ENCODE data around the gene BRIP1.
"Not testable (repeated sequence)": the region's sequence is repeated elsewhere in the genome, so short reads cannot be mapped to it uniquely, and the experiment has no call there.

Gene BRIP1

GRCh38 chr17:61832463-61832862 lies 30.9 kb downstream of the BRIP1 start:
- no peak for DNase-seq (ENCODE audit: extremely low read depth in 1 of 2, low read depth in 1 of 2)

GRCh38 chr17:61831099-61831498 lies 32.2 kb downstream of the BRIP1 start:
- no peak for DNase-seq (ENCODE audit: extremely low read depth in 1 of 2, low read depth in 1 of 2)

GRCh38 chr17:61828694-61829093 lies 34.6 kb downstream of the BRIP1 start:
- no peak for DNase-seq (ENCODE audit: extremely low read depth in 1 of 2, low read depth in 1 of 2)

GRCh38 chr17:61827649-61828395 lies 35.5 kb downstream of the BRIP1 start:
- DNase-seq (ENCODE audit: extremely low read depth in 1 of 2, low read depth in 1 of 2): no peak

GRCh38 chr17:61826866-61827265 lies 36.5 kb downstream of the BRIP1 start:
- DNase-seq (ENCODE audit: extremely low read depth in 1 of 2, low read depth in 1 of 2): not testable (repeated sequence)

GRCh38 chr17:61826198-61826597 lies 37.1 kb downstream of the BRIP1 start:
- not testable (repeated sequence) for DNase-seq (ENCODE audit: extremely low read depth in 1 of 2, low read depth in 1 of 2)

GRCh38 chr17:61825448-61826137 lies 37.7 kb downstream of the BRIP1 start:
- no peak for DNase-seq (ENCODE audit: extremely low read depth in 1 of 2, low read depth in 1 of 2)

GRCh38 chr17:61822326-61823285 lies 40.7 kb downstream of the BRIP1 start:
- DNase-seq (ENCODE audit: extremely low read depth in 1 of 2, low read depth in 1 of 2): no peak

GRCh38 chr17:61821655-61822054 lies 41.7 kb downstream of the BRIP1 start:
- DNase-seq (ENCODE audit: extremely low read depth in 1 of 2, low read depth in 1 of 2): no peak

- not testable (repeated sequence) for DNase-seq (ENCODE audit: extremely low read depth in 1 of 2, low read depth in 1 of 2)
Measured at GRCh38 chr17:61819265-61819664, 44.1 kb downstream of the BRIP1 start.

- DNase-seq (ENCODE audit: extremely low read depth in 1 of 2, low read depth in 1 of 2): no peak
Measured at GRCh38 chr17:61818225-61818624, 45.1 kb downstream of the BRIP1 start.

GRCh38 chr17:61817452-61817851 lies 45.9 kb downstream of the BRIP1 start:
- no peak for DNase-seq (ENCODE audit: extremely low read depth in 1 of 2, low read depth in 1 of 2)

GRCh38 chr17:61816538-61816937 lies 46.8 kb downstream of the BRIP1 start:
- DNase-seq (ENCODE audit: extremely low read depth in 1 of 2, low read depth in 1 of 2): no peak

GRCh38 chr17:61815863-61816503 lies 47.3 kb downstream of the BRIP1 start:
- no peak for DNase-seq (ENCODE audit: extremely low read depth in 1 of 2, low read depth in 1 of 2)

GRCh38 chr17:61814485-61814884 lies 48.8 kb downstream of the BRIP1 start:
- no peak for DNase-seq (ENCODE audit: extremely low read depth in 1 of 2, low read depth in 1 of 2)

GRCh38 chr17:61813211-61813610 lies 50.1 kb downstream of the BRIP1 start:
- no peak for DNase-seq (ENCODE audit: extremely low read depth in 1 of 2, low read depth in 1 of 2)

- no peak for DNase-seq (ENCODE audit: extremely low read depth in 1 of 2, low read depth in 1 of 2)
Measured at GRCh38 chr17:61812747-61813146, 50.6 kb downstream of the BRIP1 start.

GRCh38 chr17:61809816-61810392 lies 53.4 kb downstream of the BRIP1 start:
- DNase-seq (ENCODE audit: extremely low read depth in 1 of 2, low read depth in 1 of 2): no peak

GRCh38 chr17:61808442-61808841 lies 54.9 kb downstream of the BRIP1 start:
- DNase-seq (ENCODE audit: extremely low read depth in 1 of 2, low read depth in 1 of 2): no peak

- no peak for DNase-seq (ENCODE audit: extremely low read depth in 1 of 2, low read depth in 1 of 2)
Measured at GRCh38 chr17:61806936-61807335, 56.4 kb downstream of the BRIP1 start.

All from stimulated activated CD8-positive, alpha-beta memory T cell treated with anti-CD3 and anti-CD28 coated beads, Interleukin-7, amount 100 ng/mL, for 48 hours (primary cell).